Breast epithelium (tissue), 4 donors: ENCODE data around the gene CA7. TPM values are rescaled to one million over a fixed set of nuclear protein-coding genes. Genes with fewer than 3 reads are reported as not detected.
"Not testable (repeated sequence)": the region's sequence is repeated elsewhere in the genome, so short reads cannot be mapped to it uniquely, and the experiment has no call there.

ENCODE experiments used
- DNase-seq, 2 donors: peaks; one replicate each; pipeline ENCODE4 v3.0.0-alpha.2; 2019; ENCODE audit warnings: low spot score in 2 of 2
- H3K27ac ChIP-seq, 2 donors: fragments of 200-600 bp; sonication (generic) in 1 of 2; one replicate each; pipeline ENCODE4 v1.5.1; 2016 to 2019; ENCODE audit warnings: mild to moderate bottlenecking in 1 of 2
- H3K27me3 ChIP-seq, 2 donors: fragments of 200-600 bp; sonication (generic) in 1 of 2; one replicate each; pipeline versions ENCODE4 v1.5.1 to v1.6.0; 2017 to 2019; ENCODE audit warnings: control low read depth in 1 of 2, mild to moderate bottlenecking in 1 of 2
- H3K36me3 ChIP-seq: fragments of 200-600 bp; one replicate; pipeline ENCODE4 v1.5.1; 2019
- H3K4me1 ChIP-seq, 2 donors: fragments of 200-600 bp; sonication (generic); one replicate each; pipeline ENCODE4 v1.5.1; 2016 to 2019; ENCODE audit warnings: control low read depth in 1 of 2
- H3K4me3 ChIP-seq, 3 donors: fragments of 200-600 bp; sonication (generic); 1 replicate in 2 of 3; 2 replicates in 1 of 3; pipeline ENCODE4 v1.5.1; 2016 to 2019; ENCODE audit warnings: mild to moderate bottlenecking in 3 of 3, moderate library complexity in 2 of 3
- H3K9me3 ChIP-seq, 2 donors: fragments of 200-600 bp; sonication (generic) in 1 of 2; one replicate each; pipeline ENCODE4 v1.5.1; 2016 to 2019; ENCODE audit warnings: control low read depth in 1 of 2
- CTCF ChIP-seq, 3 donors: fragments of 450-650 bp; IDR thresholded peaks; one replicate each; pipeline ENCODE4 v1.5.1; 2016 to 2017; ENCODE audit warnings: antibody characterized with exemption in 3 of 3, mild to moderate bottlenecking in 3 of 3, moderate library complexity in 3 of 3
- POLR2A ChIP-seq: fragments of 450-650 bp; IDR thresholded peaks from one replicate; pipeline ENCODE4 v1.6.1; 2016; ENCODE audit warnings: antibody characterized with exemption, mild to moderate bottlenecking, moderate library complexity
- POLR2AphosphoS5 ChIP-seq, 3 donors: sonication (generic); formaldehyde crosslinking; IDR thresholded peaks; one replicate each; pipeline ENCODE4 v1.6.1; 2017; ENCODE audit warnings: antibody characterized with exemption in 3 of 3
- intact Hi-C: fragments of 100-400 bp; cut with DNase I; formaldehyde crosslinking; loops from one replicate; pipeline ENCODE4 v1.15.1; 2023; ENCODE audit warnings: low total_unique reads
- total RNA-seq, 3 donors: library from RNA; depleted of rRNA; stranded (reverse); fragments of >200 nt; gene quantifications; one replicate each; pipeline ENCODE4 v1.1.0, GENCODE V29; 2016

The CA7 gene
- total RNA-seq, 3 donors from 2014 or later = 1.3 TPM; not detected in 2

DNA sequence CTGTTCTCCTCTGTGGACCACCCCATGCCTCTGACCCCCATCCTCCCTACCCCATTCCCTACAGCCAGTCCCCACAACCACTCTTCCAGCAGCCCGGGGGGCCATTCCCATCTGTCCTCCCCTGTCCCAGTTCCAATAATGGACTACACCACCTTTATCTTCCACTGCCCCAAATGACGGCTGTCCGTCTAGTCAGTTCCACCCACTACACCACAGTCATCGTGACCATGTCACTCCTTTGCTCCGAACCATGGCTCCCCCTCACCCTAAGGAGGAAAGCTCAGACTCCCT lies 51.4 kb downstream of the CA7 start:
- DNase-seq = no peak
- Histone ChIP-seq H3K27ac (no peak overlapping the region), H3K27me3 (no peaks in the 10 kb centered on the region), H3K36me3 (no peaks in the 10 kb centered on the region), H3K4me1 (no peaks in the 10 kb centered on the region), H3K4me3 (no peak overlapping the region), H3K9me3 (no peaks in the 10 kb centered on the region)
- intact Hi-C loops = no loop called here
- TF ChIP-seq CTCF (IDR thresholded peaks at IDR 0.05) (no peak), POLR2A (no peak), POLR2AphosphoS5 (IDR thresholded peaks at IDR 0.05) (no peak)

GRCh38 chr16:66895999-66896398 lies 51.8 kb downstream of the CA7 start:
- H3K4me3 ChIP-seq = no peak overlapping the region
- no peak for TF ChIP-seq POLR2A
- no peak for TF ChIP-seq POLR2AphosphoS5 (IDR thresholded peaks at IDR 0.05)
- no peak for TF ChIP-seq CTCF (IDR thresholded peaks at IDR 0.05)
- H3K27me3 ChIP-seq = no peaks in the 10 kb centered on the region
- no peak overlapping the region for H3K27ac ChIP-seq
- H3K4me1 ChIP-seq = no peaks in the 10 kb centered on the region
- no peaks in the 10 kb centered on the region for H3K9me3 ChIP-seq
- intact Hi-C loops = no loop called here
- no peaks in the 10 kb centered on the region for H3K36me3 ChIP-seq
- DNase-seq = no peak

- intact Hi-C loops, H3K4me3 ChIP-seq, H3K27me3 ChIP-seq, H3K27ac ChIP-seq, H3K36me3 ChIP-seq, H3K4me1 ChIP-seq, DNase-seq, H3K9me3 ChIP-seq: not testable (repeated sequence)
Observed at GRCh38 chr16:66896682-66897081, 52.5 kb downstream of the CA7 start.

- TF ChIP-seq POLR2AphosphoS5 (IDR thresholded peaks at IDR 0.05) (no peak), CTCF (IDR thresholded peaks at IDR 0.05) (no peak), POLR2A (no peak)
- Histone ChIP-seq H3K4me1 (no peaks in the 10 kb centered on the region), H3K27me3 (no peaks in the 10 kb centered on the region), H3K27ac (no peak overlapping the region), H3K36me3 (no peaks in the 10 kb centered on the region), H3K4me3 (no peak overlapping the region), H3K9me3 (no peaks in the 10 kb centered on the region)
- no peak for DNase-seq
- intact Hi-C loops = no loop called here
Observed at GRCh38 chr16:66898207-66898606, 54.0 kb downstream of the CA7 start.

DNA sequence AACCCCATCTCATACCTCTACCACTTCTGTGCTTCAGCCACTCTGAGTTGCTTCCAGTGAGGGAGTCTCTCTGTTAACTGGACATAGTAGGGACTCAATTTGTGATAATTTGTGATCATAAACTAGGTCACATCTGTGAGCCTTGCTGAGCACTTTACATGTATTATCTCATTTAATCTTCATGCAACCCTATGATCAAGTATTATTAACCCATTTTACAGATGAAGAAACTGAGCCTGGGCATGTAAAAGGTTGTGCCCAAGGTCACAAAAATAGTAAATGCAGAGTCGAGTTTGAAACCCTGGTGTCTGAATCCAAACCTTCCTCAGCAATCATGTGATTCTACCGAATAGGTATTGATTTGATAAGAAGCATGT lies 54.7 kb downstream of the CA7 start:
- H3K4me1 ChIP-seq = no peaks in the 10 kb centered on the region
- intact Hi-C loops = no loop called here

More for the DNA sequence above, 54.7 kb downstream of the CA7 start:
- Histone ChIP-seq H3K27me3 (no peaks in the 10 kb centered on the region), H3K9me3 (no peaks in the 10 kb centered on the region), H3K27ac (peak overlapping the region; percentile 68 to 84), H3K36me3 (no peaks in the 10 kb centered on the region), H3K4me3 (no peak overlapping the region)
- no peak for DNase-seq
- TF ChIP-seq POLR2AphosphoS5 (IDR thresholded peaks at IDR 0.05) = no peak
- no peak for TF ChIP-seq POLR2A
- no peak for TF ChIP-seq CTCF (IDR thresholded peaks at IDR 0.05)
